GM21390 (cell line): ENCODE data around the gene NUP133.
"Not testable (repeated sequence)": the region's sequence is repeated elsewhere in the genome, so short reads cannot be mapped to it uniquely, and the experiment has no call there.

Experiments used
- ATAC-seq: cut with Tn5 transposase; IDR thresholded peaks from one replicate; pipeline ENCODE4 v1.9.1; 2021; ENCODE audit not compliant: unreplicated experiment

Gene NUP133

DNA sequence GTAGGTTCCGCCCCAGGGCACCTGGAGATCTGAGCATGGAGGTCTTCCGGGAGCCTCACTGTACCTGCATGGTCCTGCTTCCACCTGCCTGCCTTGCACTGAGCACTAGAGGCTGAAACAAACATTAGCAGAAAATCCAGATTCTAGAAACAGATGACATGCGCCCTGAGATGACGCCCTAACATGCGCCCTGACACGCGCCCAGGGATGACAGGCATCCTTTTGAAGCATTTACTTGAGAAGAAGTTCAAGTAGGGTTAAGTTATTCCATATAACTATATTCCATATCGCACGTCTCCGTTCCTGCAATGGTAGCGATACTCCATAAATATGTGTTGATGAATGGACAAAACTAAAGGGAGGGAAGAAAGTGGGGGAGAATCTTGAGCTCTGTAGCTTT, 87.9 kb downstream of the NUP133 start:
- ATAC-seq = no peak

GRCh38 chr1:229418586-229418985, 89.6 kb downstream of the NUP133 start:
- not testable (repeated sequence) for ATAC-seq

GRCh38 chr1:229412810-229413209, 95.3 kb downstream of the NUP133 start:
- ATAC-seq = not testable (repeated sequence)

DNA sequence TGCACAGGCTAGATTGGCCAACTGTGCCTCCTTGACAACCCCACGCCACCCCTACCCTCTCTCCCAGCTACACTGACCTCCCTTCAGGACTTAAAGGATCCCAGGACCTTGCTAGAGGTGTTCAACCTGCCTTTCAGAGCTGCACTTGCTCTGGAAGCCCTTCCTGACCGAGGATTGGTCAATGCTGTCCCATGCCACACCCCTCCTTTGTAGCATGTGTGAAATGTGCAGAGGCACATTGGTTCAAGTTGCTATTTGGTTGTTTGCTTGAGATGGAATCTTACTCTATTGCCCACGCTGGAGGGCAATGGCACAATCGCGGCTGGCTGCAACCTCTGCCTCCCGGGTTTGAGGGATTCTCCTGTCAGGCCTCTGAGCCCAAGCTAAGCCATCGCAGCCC, 96.1 kb downstream of the NUP133 start:
- ATAC-seq = no peak

- no peak for ATAC-seq
Observed at GRCh38 chr1:229411434-229412055, 96.6 kb downstream of the NUP133 start.

- no peak for ATAC-seq
Observed at GRCh38 chr1:229410692-229411433, 97.3 kb downstream of the NUP133 start.

DNA sequence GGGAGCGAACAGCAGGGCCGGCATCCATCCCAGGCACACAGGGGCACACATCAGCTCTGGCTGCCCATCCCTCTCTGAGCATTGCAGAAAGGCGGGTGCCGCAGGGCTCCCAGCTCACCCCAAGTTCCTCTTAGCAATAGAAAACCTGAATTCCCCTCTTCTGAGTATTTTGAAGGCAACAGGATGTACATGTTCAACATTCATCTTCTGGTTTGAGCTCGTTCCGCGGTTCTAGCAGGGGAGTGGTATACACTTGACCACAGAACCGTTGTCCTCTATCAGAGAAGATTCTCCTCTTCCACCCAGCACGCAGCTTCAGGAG, 97.8 kb downstream of the NUP133 start:
- ATAC-seq = no peak

DNA sequence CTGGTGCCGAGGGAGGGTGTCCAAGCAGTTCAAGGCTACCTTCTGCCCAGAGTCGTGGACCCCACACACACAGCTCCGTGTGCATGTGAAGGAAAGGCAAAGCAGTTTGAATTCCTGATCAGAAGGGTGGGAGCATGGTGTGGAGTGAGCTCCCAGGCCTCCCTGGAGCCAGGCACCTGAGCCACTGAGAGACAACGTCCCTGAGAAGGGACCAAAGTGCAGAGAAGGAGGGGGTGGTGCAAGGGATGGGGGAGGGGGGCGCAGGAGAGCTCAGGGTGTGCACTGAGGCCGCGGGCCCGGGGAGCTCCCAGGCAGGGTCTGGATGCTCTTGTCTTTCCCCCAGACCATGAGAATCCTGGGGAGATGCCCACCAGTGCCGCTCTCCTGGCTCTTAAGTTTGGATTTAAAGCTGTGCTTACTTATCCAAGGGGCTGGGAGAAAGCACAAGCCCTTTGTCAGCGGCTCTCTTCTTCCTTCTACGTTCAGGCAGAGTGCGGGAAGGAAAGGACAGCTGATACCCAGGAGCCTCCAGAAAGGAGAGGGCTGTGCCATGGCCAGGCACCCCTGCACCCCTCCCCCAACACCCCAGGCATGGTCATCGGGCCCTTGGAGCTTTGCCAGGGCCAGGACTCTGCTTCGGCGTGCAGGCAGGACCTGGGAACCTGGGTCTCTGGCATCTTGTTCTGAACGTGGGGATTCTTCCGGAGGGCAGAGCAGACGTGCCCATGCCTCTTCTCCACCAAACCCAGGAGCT, 98.3 kb downstream of the NUP133 start:
- no peak for ATAC-seq

GRCh38 chr1:229408458-229409037, 99.6 kb downstream of the NUP133 start:
- no peak for ATAC-seq

DNA sequence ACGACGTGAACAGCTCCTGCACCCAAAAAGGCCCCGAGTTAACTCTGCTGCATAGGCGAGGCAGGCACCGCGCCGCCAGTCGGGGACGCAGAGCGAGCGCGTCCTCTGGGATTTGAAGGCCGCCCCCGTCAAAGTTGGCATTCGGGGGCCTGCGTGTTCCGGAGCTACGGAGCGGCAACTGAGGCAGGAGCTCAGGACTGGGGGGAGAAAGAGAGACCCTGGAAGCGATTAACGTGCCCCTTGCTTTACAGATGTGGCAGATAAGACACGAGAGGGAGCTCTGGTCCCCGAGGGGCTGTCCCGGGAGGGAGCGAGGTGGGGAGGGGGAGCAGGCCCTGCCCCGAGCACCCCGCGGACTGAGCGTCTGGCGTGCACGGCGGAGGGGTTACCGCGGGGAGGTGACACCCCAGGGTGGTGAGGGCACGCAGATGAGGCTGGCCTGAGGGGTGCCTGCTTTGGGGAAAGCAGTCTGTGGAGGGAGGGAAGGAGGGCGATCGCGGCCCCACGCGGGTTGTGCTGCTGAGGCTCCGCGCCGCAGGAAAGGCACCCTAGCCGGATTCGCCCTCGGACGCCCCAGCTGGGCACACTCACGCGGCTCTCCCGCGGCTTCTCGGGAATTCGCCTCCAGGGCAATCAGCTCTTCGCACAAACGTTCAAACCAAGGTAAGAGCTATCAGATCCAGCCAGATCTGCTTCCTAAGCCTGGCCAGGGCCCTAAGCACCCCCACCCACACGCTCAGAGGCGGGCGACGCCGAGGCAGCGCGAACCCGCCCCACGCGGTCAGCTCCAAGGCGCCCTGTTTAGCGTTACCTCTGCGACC, 100.7 kb downstream of the NUP133 start:
- no peak for ATAC-seq

DNA sequence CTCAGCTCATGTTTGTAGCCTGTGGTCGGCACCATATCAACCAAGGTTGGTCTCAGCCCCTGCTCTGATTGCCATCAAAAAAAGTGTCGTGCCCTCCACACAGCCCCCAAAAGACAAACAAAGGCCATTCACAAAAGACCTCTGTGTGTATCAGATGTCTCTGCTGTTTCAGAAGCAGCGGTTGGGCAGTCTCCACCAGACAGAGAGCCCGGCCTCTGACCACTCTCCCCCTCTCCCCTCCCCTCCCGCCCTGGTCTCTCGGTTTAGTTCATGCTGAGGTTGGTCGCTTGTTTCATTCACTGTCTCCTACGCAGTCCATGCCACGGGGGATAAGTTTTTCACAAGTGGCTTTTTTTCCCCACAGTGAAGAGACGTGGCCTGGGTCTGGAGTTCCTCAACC, 101.3 kb downstream of the NUP133 start:
- no peak for ATAC-seq

DNA sequence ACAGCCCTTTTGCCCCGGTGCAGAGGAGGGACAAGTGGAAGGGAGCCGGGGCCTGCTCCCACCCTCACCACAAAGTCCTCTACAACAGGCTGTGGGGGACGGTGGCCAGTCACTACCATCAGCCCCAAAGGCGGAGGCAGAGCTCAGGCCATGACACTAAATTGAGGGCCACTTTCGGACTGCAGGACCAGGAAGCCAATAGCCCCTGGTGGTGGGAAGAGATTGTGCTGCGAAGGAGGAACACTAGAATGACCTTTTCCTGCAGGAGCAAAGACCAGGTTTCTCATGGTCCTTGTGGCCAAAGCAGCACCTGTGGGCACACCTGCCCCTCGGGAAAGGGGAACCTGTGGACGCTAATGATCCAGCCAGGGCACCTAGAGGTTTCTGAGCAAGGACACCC, 104.6 kb downstream of the NUP133 start:
- ATAC-seq = no peak

- no peak for ATAC-seq
Observed at GRCh38 chr1:229402993-229403392, 105.1 kb downstream of the NUP133 start.

DNA sequence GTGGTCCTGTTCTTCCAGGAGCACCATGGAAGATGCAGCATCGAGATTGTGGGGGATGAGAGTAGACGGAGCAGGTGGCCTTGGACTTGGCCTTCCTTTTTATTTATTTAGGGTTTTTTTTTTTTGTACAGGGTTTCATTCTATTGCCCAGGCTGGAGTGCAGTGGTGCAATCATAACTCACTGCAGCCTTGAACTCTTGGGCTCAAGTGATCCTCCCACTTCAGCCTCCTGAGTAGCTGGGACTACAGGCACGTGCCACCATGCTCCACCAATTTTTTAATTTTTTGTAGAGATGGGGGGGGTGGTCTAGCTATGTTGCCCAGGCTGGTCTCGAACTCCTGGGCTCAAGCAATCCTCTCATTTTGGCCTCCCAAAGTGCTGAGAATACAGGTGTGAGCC, 105.8 kb downstream of the NUP133 start:
- not testable (repeated sequence) for ATAC-seq

- ATAC-seq = no peak
Observed at GRCh38 chr1:229397762-229398161, 110.4 kb downstream of the NUP133 start.

GRCh38 chr1:229396585-229397206, 111.4 kb downstream of the NUP133 start:
- ATAC-seq = no peak

DNA sequence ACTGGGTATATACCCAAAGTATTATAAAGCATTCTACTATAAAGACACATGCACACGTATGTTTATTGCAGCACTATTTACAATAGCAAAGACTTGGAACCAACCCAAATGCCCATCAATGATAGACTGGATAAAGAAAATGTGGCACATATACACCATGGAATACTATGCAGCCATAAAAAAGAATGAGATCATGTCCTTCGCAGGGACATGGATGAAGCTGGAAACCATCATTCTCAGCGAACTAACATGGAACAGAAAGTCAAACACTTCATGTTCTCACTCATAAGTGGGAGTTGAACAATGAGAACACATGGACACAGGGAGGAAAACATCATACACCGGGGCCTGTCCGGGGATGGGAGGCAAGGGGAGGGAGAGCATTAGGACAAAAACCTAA, 113.6 kb downstream of the NUP133 start:
- ATAC-seq = not testable (repeated sequence)

DNA sequence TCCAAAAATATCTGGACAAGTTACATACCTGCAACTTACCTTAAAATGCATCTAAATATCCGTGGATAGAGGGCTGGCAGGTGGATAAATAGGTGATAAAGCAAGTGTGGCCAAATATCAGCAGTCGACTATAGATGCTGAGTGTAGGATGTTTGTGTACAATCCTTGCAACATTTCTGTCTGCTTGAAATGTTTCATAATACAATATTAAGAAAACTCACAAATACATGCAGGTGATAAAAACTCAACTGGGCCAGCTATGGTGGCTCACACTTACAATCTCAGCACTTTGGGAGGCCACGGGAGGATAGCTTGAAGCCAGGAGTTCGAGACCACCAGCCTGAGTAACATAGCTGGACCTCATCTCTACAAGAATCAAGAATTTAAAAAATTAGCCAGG, 115.2 kb downstream of the NUP133 start:
- ATAC-seq = no peak
